ENCODE measurements around the gene MYMK.

GRCh38 chr9:133573791-133574515 is 49.2 kb upstream of the MYMK start:
- no peak for TF ChIP-seq CTCF (IDR thresholded peaks at IDR 0.05; ENCODE audit: borderline replicate concordance, extremely low read depth, low read length, poor library complexity, severe bottlenecking)
- TF ChIP-seq EZH2 (IDR thresholded peaks at IDR 0.05; ENCODE audit: borderline replicate concordance, low read depth, low read length, severe bottlenecking), result no peak

Data from DND-41 (cell line).